Suppressor macrophage treated with lipopolysaccharide for 1 hour (primary cell): ENCODE data around the gene CENPH.
A peak's percentile ranks its signal among the peaks of the same experiment; 100 is the strongest.
"Not testable (repeated sequence)": the region's sequence is repeated elsewhere in the genome, so short reads cannot be mapped to it uniquely, and the experiment has no call there.

Experiments
- DNase-seq, 3 donors: peaks; one replicate each; pipeline ENCODE4 v3.0.0-alpha.2; 2020 to 2022

The CENPH gene

GRCh38 chr5:69189162-69190086 lies at the start of gene CENPH:
Gene CENPH (plus strand): TSS chr5:69189583. CDS start chr5:69189635, 52 bp downstream.
- peak; percentile 93 to 96 (median 95) for DNase-seq

- not testable (repeated sequence) for DNase-seq
Observed at GRCh38 chr5:69140239-69140638, 49.1 kb upstream of the CENPH start.

GRCh38 chr5:69140827-69141226 lies 48.6 kb upstream of the CENPH start:
- no peak for DNase-seq

GRCh38 chr5:69148576-69148975 lies 40.8 kb upstream of the CENPH start:
- DNase-seq = not testable (repeated sequence)

GRCh38 chr5:69148981-69149675 lies 40.3 kb upstream of the CENPH start:
- no peak for DNase-seq

GRCh38 chr5:69149676-69150010 lies 39.7 kb upstream of the CENPH start:
- no peak for DNase-seq

- peak; percentile 20 to 35 (median 30) for DNase-seq
Observed at GRCh38 chr5:69152731-69153130, 36.7 kb upstream of the CENPH start.

- DNase-seq = no peak
Observed at GRCh38 chr5:69156456-69156855, 32.9 kb upstream of the CENPH start.

GRCh38 chr5:69158039-69158438 lies 31.3 kb upstream of the CENPH start:
- DNase-seq = no peak

GRCh38 chr5:69160651-69161050 lies 28.7 kb upstream of the CENPH start:
- DNase-seq = no peak

GRCh38 chr5:69166686-69167492 lies 22.5 kb upstream of the CENPH start, which contains the start of gene CCNB1:
Gene CCNB1 (plus strand): TSS chr5:69167150. CDS start chr5:69167263, 113 bp downstream.
- DNase-seq = peak; percentile 98 to 99 (median 99)

GRCh38 chr5:69167493-69167855 lies 21.9 kb upstream of the CENPH start:
- DNase-seq = peak; percentile 61 to 78 (median 65)

GRCh38 chr5:69167929-69168328 lies 21.5 kb upstream of the CENPH start:
- DNase-seq = no peak

- peak in 1 of 3 donors; percentile 25 for DNase-seq
Observed at GRCh38 chr5:69170495-69170894, 18.9 kb upstream of the CENPH start.

GRCh38 chr5:69170969-69171368 lies 18.4 kb upstream of the CENPH start:
- no peak for DNase-seq

GRCh38 chr5:69181659-69182293 lies 7.6 kb upstream of the CENPH start:
- DNase-seq = not testable (repeated sequence)

- DNase-seq = peak; percentile 29 to 60 (median 57)
Observed at GRCh38 chr5:69184621-69185020, 4.8 kb upstream of the CENPH start.

GRCh38 chr5:69187342-69187741 lies 2.0 kb upstream of the CENPH start:
- no peak for DNase-seq

GRCh38 chr5:69188811-69189161 lies 597 bp upstream of the CENPH start:
- DNase-seq = no peak

- no peak for DNase-seq
Observed at GRCh38 chr5:69202497-69202896, 13.1 kb downstream of the CENPH start.

GRCh38 chr5:69206528-69207190 lies 17.3 kb downstream of the CENPH start:
- DNase-seq = no peak

GRCh38 chr5:69209602-69210001 lies 20.2 kb downstream of the CENPH start:
- DNase-seq = no peak
